Endothelial cell of umbilical vein (primary cell): ENCODE measurements around the gene NRCAM.

Source experiments
- EZH2 ChIP-seq: IDR thresholded peaks from 2 replicates; pipeline ENCODE4 v1.6.1; 2012; ENCODE audit warnings: borderline replicate concordance, low read depth, mild to moderate bottlenecking, moderate library complexity, low read length, inconsistent platforms; ENCODE audit not compliant: severe bottlenecking
- FOS ChIP-seq: IDR thresholded peaks from 2 replicates; pipeline ENCODE4 v1.6.1; 2011; ENCODE audit warnings: mild to moderate bottlenecking, low read length, moderate library complexity, borderline replicate concordance; ENCODE audit not compliant: insufficient read depth
- GATA2 ChIP-seq: IDR thresholded peaks from 2 replicates; pipeline ENCODE4 v1.7.0; 2011; ENCODE audit warnings: low read depth, mild to moderate bottlenecking, moderate library complexity, mixed read lengths, low read length; ENCODE audit not compliant: insufficient read length, insufficient read depth
- JUN ChIP-seq: IDR thresholded peaks from 2 replicates; pipeline ENCODE4 v1.6.1; 2011; ENCODE audit warnings: borderline replicate concordance, low read depth; ENCODE audit not compliant: insufficient read length, insufficient read depth
- MYC ChIP-seq: IDR thresholded peaks from one replicate; pipeline ENCODE4 v1.6.1; 2011; ENCODE audit warnings: mild to moderate bottlenecking, low read depth, low read length
- POLR2A ChIP-seq: IDR thresholded peaks from 2 replicates; pipeline ENCODE4 v1.6.1; 2012; ENCODE audit warnings: low read depth, mild to moderate bottlenecking, control low read depth, low read length
- POLR2AphosphoS5 ChIP-seq: IDR thresholded peaks from 2 replicates; pipeline ENCODE4 v1.6.1; 2012; ENCODE audit warnings: low read depth, mild to moderate bottlenecking, control low read depth, low read length, moderate library complexity; ENCODE audit not compliant: insufficient read depth
- TF ChIP-seq, protein P1 (sequence below), 2 donors: IDR thresholded peaks; 1 replicate in 1 of 2; 2 replicates in 1 of 2; pipeline ENCODE4 v1.5.1; 2011; ENCODE audit warnings: low read length in 2 of 2, mild to moderate bottlenecking in 2 of 2, moderate library complexity in 2 of 2, control low read depth in 1 of 2, inconsistent platforms in 1 of 2, low read depth in 1 of 2; ENCODE audit not compliant: insufficient read depth in 1 of 2; ENCODE audit errors: extremely low read depth in 1 of 2
- TF ChIP-seq, protein P2 (sequence below): IDR thresholded peaks from 2 replicates; pipeline ENCODE4 v1.6.1; 2011; ENCODE audit not compliant: insufficient read depth, insufficient read length

DNA sequence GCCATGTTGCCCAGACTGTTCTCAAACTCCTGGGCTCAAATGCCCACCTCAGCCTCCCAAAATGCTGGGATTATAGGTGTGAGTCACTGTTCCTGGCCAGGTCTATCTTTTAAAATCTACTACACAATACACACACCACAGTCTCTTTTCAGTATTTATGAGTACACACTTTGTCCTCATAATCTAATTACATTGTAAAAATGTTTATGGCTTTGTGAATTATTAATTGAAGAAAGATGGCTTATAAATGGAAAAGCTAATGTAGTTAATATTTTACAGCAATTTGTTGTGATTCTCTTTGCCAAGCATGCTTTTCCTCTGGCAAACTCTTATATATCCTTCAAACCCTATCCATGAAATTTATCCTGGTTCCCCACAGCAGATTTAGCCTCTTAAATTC lies 348.1 kb downstream of the NRCAM start:
- TF ChIP-seq, protein P1, sequence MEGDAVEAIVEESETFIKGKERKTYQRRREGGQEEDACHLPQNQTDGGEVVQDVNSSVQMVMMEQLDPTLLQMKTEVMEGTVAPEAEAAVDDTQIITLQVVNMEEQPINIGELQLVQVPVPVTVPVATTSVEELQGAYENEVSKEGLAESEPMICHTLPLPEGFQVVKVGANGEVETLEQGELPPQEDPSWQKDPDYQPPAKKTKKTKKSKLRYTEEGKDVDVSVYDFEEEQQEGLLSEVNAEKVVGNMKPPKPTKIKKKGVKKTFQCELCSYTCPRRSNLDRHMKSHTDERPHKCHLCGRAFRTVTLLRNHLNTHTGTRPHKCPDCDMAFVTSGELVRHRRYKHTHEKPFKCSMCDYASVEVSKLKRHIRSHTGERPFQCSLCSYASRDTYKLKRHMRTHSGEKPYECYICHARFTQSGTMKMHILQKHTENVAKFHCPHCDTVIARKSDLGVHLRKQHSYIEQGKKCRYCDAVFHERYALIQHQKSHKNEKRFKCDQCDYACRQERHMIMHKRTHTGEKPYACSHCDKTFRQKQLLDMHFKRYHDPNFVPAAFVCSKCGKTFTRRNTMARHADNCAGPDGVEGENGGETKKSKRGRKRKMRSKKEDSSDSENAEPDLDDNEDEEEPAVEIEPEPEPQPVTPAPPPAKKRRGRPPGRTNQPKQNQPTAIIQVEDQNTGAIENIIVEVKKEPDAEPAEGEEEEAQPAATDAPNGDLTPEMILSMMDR (IDR thresholded peaks at IDR 0.05; ENCODE audit: extremely low read depth in 1 of 2, insufficient read depth in 1 of 2, low read depth in 1 of 2, low read length in 2 of 2): no peak
- TF ChIP-seq FOS (no peak), POLR2A (no peak), JUN (no peak), EZH2 (no peak), POLR2AphosphoS5 (no peak), MYC (no peak), GATA2 (no peak)
- TF ChIP-seq, protein P2, sequence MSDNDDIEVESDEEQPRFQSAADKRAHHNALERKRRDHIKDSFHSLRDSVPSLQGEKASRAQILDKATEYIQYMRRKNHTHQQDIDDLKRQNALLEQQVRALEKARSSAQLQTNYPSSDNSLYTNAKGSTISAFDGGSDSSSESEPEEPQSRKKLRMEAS: no peak
